GM19023 (cell line): Measurements from ENCODE around the gene NUBPL.
A peak's percentile ranks its signal among the peaks of the same experiment; 100 is the strongest.

Source experiments
- ATAC-seq: cut with Tn5 transposase; IDR thresholded peaks from one replicate; pipeline ENCODE4 v1.9.1; 2021; ENCODE audit warnings: mild to moderate bottlenecking, moderate library complexity; ENCODE audit not compliant: unreplicated experiment

Gene NUBPL, protein sequence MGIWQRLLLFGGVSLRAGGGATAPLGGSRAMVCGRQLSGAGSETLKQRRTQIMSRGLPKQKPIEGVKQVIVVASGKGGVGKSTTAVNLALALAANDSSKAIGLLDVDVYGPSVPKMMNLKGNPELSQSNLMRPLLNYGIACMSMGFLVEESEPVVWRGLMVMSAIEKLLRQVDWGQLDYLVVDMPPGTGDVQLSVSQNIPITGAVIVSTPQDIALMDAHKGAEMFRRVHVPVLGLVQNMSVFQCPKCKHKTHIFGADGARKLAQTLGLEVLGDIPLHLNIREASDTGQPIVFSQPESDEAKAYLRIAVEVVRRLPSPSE

DNA sequence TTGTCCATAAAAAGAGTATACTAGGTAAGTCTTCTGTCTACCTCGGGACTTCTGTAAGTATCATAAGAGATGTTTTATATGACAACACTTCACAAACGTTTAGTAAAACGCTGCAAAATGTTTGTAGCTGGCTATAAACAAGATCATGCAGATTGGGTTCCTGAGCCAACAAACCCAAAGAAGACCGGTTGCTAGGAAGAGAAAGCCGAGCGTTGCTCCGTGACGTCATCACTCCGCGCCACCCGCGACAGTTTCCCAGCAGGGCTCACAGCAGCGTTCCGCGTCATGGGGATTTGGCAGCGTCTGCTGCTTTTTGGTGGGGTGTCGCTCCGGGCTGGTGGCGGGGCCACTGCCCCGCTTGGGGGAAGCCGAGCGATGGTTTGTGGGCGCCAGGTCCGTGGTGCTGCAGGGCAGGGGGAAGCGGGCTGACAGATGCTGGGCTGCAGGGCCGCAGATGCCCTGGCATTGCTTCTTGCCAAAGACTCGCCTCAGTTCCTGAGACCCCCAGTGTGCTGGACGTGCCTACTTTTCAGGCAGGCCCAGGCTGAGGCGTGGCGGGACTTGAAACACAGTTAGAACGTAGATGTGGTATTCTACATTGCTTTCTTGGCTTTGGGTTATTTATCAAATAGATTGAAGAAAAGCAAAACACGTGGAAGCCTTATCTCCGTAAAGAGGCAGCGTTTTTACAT lies at the start of gene NUBPL:
Gene NUBPL, plus strand, starts transcription at position 250 of the 692 bp plus-strand sequence. Its CDS starts 36 bp downstream, at position 286.
- ATAC-seq: peak; percentile 98

DNA sequence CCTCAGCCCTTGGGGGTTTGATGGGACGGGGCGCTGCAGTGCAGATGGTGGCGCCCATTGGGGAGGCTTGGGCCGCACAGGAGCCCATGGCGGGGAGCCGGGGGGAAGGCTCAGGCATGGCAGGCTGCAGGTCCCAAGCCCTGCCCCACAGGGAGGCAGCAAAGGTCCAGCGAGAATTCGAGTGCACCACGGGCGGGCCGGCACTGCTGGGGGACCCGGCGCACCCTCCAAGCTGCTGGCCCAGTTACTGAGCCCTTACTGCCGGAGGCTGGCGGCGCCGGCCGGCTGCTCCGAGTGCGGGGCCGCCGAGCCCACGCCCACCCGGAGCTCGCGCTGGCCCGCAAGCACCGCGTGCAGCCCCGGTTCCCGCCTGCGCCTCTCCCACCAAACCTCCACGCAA lies 34.1 kb upstream of the NUBPL start:
- ATAC-seq: no peak

DNA sequence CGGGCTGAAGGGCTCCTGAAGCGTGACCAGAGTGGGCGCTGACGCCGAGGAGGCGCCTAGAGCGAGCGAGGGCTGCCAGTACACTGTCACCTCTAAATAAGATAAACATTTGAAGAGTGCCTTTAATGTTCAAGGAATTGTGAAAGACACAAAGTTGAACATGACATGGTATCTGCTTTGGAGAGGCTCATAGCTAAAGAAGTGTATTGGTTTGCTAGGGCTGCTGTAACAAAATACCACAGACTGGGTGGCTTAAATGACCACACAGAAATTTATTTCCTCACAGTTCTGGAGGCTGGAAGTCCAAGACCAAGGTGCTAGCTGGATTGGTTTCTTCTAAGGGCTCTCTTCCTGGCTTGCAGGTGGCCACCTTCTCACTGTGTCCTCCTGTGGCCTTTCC lies 33.7 kb upstream of the NUBPL start:
- no peak for ATAC-seq

DNA sequence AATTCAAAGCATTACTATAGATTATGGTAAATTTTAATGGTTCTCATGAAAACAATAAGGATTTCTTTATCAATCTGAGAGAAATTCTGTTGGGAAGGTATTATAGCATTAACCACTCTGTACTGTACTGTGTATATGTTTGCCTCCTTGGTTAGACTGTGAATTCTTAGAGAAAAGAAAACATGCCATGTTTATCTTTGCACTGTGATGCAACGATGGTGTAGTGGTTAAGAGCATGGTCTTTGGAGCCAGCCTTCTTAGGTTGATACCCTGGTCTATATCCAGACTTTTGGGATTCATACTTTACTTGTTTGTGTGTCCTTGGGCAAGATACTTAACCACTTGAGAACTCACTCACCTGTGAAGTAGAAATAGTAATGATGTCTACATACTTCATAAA lies 32.2 kb upstream of the NUBPL start:
- no peak for ATAC-seq

DNA sequence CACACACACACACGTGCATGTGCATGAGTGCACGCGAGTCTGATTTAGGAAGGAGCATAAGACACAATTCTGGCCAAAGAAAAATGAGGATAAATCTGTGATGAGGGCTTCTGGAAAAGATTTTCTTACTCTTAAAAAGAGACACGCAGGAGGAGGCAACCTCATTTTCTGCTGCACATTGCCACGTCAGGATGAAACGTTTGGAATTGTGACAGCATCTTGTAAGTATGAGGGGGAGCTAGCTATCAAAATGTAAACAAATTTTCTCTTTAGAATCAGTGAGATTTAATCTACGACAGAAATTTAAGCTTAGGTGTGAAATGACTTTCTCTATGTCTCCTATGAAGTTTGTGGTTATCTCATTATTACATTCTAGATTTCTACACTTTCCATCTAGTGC lies 31.1 kb upstream of the NUBPL start:
- ATAC-seq: no peak

DNA sequence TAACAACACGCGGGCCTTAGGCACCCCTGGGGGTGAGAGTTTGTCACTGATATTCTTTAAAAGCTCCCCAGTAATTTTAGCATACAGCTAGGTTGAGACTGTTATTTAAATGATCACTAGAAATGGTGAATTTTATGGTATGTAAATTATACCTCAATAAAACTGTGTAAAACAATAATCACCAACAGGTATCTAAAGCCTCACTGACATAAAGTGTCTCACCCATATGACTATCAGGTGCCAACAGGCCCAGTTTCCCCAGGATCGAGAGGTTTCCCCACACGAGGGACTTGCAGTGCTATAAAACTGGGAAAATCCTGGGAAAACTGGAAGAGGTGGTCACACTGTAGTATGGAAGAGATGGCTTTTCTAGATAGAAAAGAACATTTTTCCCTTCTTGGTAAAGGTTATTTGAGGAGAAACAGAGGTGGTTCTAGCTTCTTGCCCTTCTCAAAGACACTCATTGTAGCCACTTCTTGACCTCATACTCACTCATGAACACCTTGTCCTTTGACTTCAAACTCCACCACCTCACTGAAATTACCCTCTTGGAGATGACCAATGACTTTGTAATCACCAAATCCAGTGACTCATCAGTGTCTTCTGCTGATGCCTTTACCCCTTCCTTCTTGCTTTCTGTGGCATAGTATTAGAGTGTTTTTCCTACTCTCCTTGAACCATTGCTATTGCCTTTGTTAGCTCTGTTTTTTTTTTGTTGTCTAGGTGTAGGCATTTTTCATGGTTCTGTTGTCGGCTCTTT lies 24.8 kb upstream of the NUBPL start:
- no peak for ATAC-seq

DNA sequence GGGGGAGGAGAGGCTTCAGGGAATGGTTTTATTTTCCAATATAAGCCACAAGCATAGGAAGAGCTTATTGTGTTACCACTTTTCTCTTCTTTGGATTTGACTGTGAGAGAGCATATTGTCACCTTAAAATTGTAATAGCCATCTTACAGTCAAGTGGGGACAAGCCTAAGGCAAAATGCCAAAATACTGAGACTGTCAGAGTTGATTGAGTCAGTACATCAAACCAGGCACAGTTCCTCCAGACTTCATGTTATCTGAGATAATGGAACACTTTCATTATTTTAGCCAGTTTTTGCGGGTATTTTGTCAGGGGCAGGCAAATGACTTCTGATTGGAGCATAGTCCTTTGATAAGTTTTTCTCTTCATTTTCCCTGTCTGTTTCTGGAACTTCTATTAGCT lies 19.5 kb upstream of the NUBPL start:
- no peak for ATAC-seq

DNA sequence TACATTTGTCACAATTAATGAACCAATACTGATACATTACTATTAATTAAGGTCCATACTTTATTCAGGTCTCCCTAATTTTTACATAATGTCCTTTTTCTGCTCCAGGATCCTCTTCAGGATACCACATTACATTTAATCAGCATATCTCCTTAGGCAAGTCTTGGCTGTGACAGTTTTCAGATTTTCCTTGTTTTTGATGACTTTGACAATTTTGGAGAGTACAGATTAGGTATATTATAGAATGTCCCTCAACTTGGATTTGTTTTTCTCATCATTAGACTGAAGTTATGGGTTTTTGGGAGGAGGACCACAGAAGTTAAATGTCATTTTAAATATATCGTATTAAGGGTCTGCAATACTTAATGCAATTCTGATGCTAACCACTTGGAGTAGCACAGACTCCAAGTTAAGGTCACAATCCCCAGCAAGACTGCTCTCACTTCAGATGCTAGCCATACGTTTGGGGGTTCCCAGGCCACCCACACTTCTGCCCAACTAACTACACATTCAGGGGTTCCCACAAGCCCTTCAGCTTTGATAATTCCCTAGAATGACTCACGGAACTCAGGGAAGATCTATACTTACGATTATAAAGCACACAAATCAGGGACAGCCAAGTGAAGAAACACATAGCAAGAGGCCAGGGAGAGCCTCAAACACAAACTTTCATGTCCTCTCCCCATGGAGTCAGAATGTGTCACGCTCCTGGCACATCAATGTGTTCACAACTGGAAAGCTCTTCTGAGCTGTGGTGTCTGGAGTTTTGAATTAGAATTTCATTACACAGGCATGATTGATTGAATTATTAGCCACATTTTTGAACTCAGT lies 17.0 kb upstream of the NUBPL start:
- ATAC-seq: no peak

DNA sequence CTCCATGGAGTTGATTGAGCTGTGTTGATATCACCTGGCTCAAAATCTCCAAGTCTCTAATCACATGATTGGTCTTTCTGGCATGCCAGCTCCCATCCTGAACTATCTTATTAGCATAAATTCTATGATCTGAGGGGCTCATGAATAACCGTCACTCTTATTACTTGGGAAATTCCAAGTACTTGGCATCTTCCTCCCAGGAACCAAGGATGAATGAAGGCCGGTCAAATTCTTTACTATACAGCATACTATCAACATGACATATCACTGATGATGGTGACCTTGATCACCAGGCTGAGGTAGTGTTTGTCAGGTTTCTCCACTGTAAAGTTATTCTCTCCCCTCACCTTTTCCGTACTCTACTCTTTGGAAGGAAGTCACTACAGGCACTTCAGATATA lies 16.4 kb upstream of the NUBPL start:
- no peak for ATAC-seq

DNA sequence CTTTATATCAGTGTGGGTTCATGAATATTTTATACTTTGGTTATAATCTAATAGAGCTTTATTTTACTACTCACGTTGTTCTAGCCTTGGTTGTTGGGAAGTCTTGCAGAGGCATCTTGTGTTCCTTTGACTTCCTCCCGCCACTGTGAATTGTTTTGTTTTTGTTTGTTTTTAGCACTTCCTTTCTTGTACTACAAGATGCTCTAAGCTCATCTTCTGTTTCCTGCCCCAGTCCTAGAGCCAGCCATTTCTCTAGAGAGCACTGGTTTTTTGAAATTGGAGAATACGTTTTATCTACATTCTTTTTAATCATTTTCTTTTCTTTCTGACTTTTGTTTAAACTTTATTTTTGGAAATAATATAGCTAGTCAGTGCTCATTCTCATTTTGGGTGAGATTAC lies 15.9 kb upstream of the NUBPL start:
- no peak for ATAC-seq

DNA sequence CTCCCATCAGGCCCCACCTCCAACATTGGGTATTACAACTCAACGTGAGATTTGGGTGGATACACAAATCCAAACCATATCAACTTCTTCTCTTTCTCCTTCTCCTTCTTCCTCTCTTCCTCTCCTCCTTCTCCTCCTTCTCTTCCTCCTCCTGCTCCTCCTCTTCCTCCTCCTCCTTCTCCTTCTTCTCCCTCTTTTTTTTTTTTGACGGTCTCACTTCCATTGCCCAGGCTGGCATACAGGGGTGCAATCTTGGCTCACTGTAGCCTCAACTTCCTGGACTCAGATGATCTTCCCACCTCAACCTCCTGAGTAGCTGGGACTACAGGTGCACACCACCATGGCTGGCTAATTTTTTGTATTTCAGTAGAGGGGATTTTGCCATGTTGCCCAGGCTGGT lies 11.4 kb upstream of the NUBPL start:
- ATAC-seq: no peak

DNA sequence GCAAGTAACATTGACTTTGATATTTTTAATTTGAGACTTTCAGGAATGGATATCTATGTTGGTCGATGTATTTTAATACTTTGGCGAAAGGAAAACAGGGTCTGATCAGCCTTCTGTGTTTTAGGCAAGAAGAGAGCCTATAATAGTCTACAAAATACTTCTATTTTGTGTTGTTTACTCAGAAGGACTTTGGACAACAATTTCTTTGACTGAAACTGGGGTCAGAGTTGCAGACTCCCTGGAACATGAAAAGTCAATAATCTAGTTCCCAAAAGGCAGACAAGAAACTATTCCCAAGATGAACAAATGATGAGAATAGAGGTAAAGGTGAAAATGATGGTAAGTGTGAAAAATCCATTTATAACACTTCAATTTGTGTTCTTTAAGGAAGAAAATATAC lies 10.6 kb upstream of the NUBPL start:
- ATAC-seq: no peak

DNA sequence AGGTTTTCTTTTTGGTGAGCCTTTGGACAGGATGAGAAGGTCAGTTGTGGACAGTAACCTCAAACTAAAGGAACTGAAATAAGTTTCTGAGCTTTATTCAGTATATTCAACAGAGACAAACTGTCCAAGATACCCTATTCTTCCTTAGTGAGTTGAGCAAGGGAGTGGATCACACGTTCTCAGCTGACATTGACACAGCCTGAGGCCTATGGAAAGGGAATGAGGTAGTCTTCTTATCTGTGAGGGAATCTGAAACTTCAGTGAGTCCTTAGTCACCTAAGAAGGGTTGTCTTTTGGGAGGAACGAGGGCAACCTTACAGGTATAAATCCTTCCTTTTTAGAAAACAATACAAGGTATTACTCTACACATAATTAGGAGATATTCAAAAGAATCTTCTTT lies 5.0 kb upstream of the NUBPL start:
- ATAC-seq: no peak

DNA sequence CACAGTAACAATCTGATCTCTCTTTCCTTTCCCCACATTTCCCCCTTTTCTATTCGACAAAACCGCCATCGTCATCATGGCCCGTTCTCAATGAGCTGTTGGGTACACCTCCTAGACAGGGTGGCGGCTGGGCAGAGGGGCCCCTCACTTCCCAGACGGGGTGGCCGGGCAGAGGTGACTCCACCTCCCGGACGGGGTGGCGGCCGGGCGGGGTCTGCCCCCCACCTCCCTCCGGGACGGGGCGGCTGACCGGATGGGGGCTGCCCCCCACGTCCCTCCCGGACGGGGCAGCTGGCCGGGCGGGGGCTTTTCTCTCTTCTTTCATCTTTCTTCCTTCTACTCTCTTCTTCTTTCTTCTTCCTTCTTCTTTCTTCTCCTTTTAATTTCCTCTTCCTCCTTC lies 1.3 kb upstream of the NUBPL start:
- ATAC-seq: no peak

DNA sequence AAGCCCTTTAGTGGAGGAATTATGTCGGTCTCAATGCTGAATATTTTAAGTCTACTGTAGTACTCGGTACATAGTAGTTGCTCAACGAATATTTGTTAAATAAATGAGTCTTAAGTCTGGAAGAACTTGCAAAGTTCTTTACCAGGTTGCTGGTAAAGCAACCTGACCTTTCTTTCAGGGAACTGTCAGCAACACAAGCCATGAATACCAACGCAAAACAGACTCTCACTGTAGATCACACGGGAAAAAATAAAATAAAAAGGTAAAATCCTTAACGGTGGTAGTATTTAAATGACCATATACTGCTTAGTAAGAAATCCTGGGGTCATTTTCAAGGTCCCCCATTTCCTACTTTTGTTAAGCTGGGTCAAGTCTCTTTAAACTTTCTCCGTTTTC lies 447 bp upstream of the NUBPL start:
- no peak for ATAC-seq

DNA sequence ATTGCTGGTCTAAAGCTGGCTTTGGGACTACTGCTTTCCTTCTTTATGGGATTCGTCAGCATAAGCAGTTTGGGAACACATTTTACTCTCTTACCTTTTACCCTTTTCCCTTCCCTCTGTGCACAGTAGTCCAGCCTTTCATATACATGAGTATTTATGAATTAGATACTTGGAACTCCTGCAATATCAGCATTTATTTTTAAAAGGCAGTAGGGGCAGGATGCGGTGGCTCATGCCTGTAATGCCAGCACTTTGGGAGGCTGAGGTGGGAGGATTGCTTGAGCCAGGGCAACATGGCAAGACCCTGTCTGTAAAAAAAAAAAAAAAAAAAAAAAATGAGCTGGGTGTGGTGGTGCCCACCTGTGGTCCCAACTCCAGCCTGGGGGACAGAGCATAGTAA lies 3.0 kb downstream of the NUBPL start:
- ATAC-seq: no peak

DNA sequence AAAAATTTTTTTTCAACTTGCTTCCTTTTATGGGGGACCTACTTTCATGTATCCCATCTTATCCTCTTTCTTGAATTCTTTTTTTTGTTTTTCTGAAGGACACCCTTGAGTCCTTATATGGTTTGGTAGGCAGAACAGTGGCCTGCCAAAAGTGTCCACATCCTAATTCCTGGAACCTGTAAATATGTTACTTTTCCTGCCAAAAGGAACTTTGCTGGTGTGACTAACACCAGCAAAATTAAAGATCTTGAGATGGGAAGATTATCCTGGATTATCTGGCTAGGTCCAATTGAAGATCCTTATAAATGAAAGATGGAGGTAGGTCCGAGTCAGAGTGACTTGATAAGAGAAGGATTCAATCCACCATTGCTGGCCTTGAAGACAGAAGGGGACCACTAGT lies 5.3 kb downstream of the NUBPL start:
- no peak for ATAC-seq

DNA sequence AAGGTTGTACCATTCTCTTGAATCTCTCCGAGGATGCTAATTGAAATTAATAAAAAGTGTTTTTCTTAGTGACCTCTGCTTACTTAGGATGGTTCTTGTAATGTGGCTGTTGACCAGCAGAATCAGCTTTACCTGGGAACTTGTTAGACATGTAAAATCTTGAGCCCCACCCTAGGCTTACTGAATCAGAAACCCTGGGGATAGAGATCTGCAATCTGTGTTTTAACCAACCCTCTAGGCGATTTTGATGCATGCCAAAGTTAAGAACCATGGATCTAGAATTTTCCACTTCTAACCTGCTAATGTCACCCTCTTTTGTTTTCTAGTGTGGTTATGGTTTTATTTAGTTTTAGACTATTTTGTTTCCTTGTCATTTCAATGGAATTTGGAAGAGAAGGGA lies 6.5 kb downstream of the NUBPL start:
- no peak for ATAC-seq

DNA sequence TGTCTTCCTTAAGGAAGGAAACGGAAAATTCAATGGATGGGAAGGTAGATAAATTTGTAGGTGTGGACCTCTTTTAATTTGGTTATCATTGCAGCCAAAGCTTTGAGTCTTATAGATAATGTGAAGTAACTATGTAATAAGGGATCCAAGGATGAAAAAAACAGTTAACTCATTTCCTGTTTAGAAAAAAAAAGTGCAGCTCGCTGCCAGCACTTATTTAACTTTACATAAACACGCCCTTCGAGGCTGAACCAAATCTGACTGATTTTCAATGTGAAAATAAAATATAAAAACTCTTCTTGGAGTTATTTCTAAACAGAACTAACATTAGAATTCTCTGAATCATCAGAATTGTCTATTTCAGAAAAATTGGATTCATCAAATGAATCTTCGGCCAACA lies 7.0 kb downstream of the NUBPL start:
- no peak for ATAC-seq

DNA sequence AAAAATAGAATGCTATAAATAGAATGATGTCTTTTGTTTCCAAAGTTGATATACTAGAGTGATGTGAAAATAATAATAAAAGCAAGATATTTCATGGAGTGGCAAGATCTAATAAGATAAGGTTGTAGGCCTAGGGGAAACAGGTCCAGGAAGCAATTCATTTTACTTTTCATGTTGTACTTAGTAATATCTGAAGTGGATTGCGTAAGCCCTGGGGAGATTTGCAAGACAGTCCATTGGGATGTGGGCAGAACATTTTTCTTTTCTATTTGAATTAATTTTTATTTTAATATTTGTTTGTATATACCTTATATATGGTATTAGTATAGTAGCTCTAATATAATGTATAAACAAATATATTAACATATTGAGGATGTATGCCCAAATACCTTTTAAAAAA lies 7.5 kb downstream of the NUBPL start:
- no peak for ATAC-seq

DNA sequence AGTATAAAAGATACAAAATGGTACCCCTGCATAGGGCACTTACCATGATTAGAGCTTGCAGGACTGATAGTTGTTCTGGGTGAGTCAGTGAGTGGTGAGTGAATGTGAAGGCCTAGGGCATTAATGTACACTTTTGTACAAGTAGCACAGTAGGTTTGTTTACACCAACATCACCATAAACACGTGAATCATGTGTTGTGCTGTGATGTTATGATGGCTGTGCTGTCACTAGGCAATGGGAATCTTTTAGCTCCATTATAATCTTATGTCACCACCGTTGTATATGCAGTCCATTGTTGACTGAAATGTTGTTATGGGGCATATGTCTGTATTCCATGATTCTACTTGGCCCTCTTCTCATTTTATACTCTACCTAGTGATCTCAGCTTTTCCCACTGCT lies 11.8 kb downstream of the NUBPL start:
- ATAC-seq: no peak
